HCT116 (cell line): ENCODE measurements around the gene C2orf76. TPM values are rescaled to one million over a fixed set of nuclear protein-coding genes. Genes with fewer than 3 reads are reported as not detected.

Experiments used
- ATAC-seq: fragments of 200-7000 bp; cut with Tn5 transposase; 2 replicates; pipeline ENCODE4 v1.9.1; 2020; ENCODE audit warnings: mild to moderate bottlenecking, moderate library complexity
- BruUV-seq: library from RNA; stranded (reverse); fragments of 400-500 nt; replicated peaks from 2 replicates; lab custom pipeline; 2021; lab: Mats Ljungman, UMichigan
- CTCF ChIA-PET: fragments of 300-600 bp; sonication (Branson Sonifier 250); formaldehyde crosslinking; loops from one replicate; lab custom pipeline; 2021; ENCODE audit warnings: antibody characterized with exemption; lab: Charles Lee
- POLR2A ChIA-PET: fragments of 300-600, 350-600 bp; sonication (Branson Sonifier 250); formaldehyde crosslinking; loops from one replicate; lab custom pipeline; 2021; ENCODE audit warnings: antibody characterized with exemption; lab: Charles Lee
- RAD21 ChIA-PET, 2 experiments: fragments of 300-600 bp; sonication (Branson Sonifier 250); formaldehyde crosslinking; loops; one replicate each; lab custom pipeline; 2023; ENCODE audit warnings: low total read pairs in 2 of 2; ENCODE audit not compliant: uncharacterized antibody in 2 of 2, unreplicated experiment in 2 of 2, low non-redundant PET in 1 of 2; lab: Charles Lee
- DNase-seq: peaks from one replicate; pipeline ENCODE4 v3.0.0-alpha.2; 2010; ENCODE audit warnings: low read depth, low spot score
- H2AFZ ChIP-seq: fragments of 200-600 bp; shearing (Covaris generic), sonication (generic); 2 replicates; pipeline ENCODE4 v1.6.1; 2017; ENCODE audit warnings: low read depth, mixed run types, mixed read lengths, antibody characterized with exemption, low read length; ENCODE audit not compliant: poor library complexity, severe bottlenecking
- H3K27ac ChIP-seq: 2 replicates; pipeline ENCODE4 v1.5.1; 2012; ENCODE audit warnings: low read depth, low read length
- H3K27me3 ChIP-seq: fragments of 200-600 bp; sonication (generic); 2 replicates; pipeline ENCODE4 v1.6.1; 2016; ENCODE audit warnings: mixed run types, low read length, mixed read lengths; ENCODE audit not compliant: insufficient read depth
- H3K36me3 ChIP-seq, 2 experiments: fragments of 200-500 bp in 1 of 2; fragments of 200-600 bp in 1 of 2; sonication (Bioruptor generic) in 1 of 2; sonication (generic) in 1 of 2; 2 replicates each; pipeline versions ENCODE4 v1.5.1 to v1.6.1; 2014 to 2016; ENCODE audit warnings: low read length in 2 of 2, inconsistent platforms in 1 of 2, mixed read lengths in 1 of 2, mixed run types in 1 of 2; ENCODE audit not compliant: insufficient read depth in 2 of 2, control insufficient read depth in 1 of 2
- H3K4me1 ChIP-seq, 2 experiments: fragments of 200-600 bp in 1 of 2; sonication (generic) in 1 of 2; 2 replicates each; pipeline versions ENCODE4 v1.5.1 to v1.6.1; 2012 to 2017; ENCODE audit warnings: low read length in 2 of 2, inconsistent platforms in 1 of 2, mild to moderate bottlenecking in 1 of 2, mixed read lengths in 1 of 2, mixed run types in 1 of 2, moderate library complexity in 1 of 2; ENCODE audit not compliant: insufficient read depth in 2 of 2, control insufficient read depth in 1 of 2
- H3K4me2 ChIP-seq: fragments of 200-600 bp; sonication (generic); 2 replicates; pipeline ENCODE4 v1.6.1; 2017; ENCODE audit warnings: mixed run types, low read length, mixed read lengths
- H3K4me3 ChIP-seq, 2 experiments: fragments of 200-600 bp in 1 of 2; sonication (generic) in 1 of 2; replicated peaks in 1 of 2; 2 replicates each; pipeline ENCODE4 v1.5.1; 2011 to 2016; ENCODE audit warnings: low read length in 2 of 2, control low read depth in 1 of 2, low read depth in 1 of 2, mild to moderate bottlenecking in 1 of 2, mixed read lengths in 1 of 2, mixed run types in 1 of 2
- H3K79me2 ChIP-seq: fragments of 200-600 bp; sonication (generic); 2 replicates; pipeline ENCODE4 v1.6.1; 2017; ENCODE audit warnings: mild to moderate bottlenecking, mixed run types, low read length, moderate library complexity, mixed read lengths; ENCODE audit not compliant: insufficient read depth
- H3K9ac ChIP-seq: fragments of 200-600 bp; sonication (generic); 2 replicates; pipeline ENCODE4 v1.6.1; 2016; ENCODE audit warnings: low read length, mixed read lengths
- H3K9me2 ChIP-seq: fragments of 200-600 bp; sonication (generic), shearing (Covaris generic); 2 replicates; pipeline ENCODE4 v1.6.1; 2017; ENCODE audit warnings: mixed run types, mild to moderate bottlenecking, moderate library complexity; ENCODE audit not compliant: insufficient read depth
- H3K9me3 ChIP-seq, 2 experiments: fragments of 200-500 bp in 1 of 2; fragments of 200-600 bp in 1 of 2; sonication (Bioruptor generic) in 1 of 2; sonication (generic) in 1 of 2; 2 replicates each; pipeline ENCODE4 v1.6.1; 2014 to 2017; ENCODE audit warnings: low read length in 2 of 2, mixed read lengths in 2 of 2, inconsistent platforms in 1 of 2, low read depth in 1 of 2, mild to moderate bottlenecking in 1 of 2, mixed run types in 1 of 2, moderate library complexity in 1 of 2; ENCODE audit not compliant: control insufficient read depth in 1 of 2, insufficient read depth in 1 of 2
- H4K20me1 ChIP-seq: fragments of 200-600 bp; sonication (generic), shearing (Covaris generic); 2 replicates; pipeline ENCODE4 v1.6.1; 2017; ENCODE audit warnings: mixed run types, mild to moderate bottlenecking, moderate library complexity; ENCODE audit not compliant: insufficient read depth
- ATF3 ChIP-seq: IDR thresholded peaks from 2 replicates; pipeline ENCODE4 v1.6.1; 2012
- CBX3 ChIP-seq: IDR thresholded peaks from 2 replicates; pipeline ENCODE4 v1.6.1; 2012; ENCODE audit warnings: low read depth
- CTCF ChIP-seq, 3 experiments: fragments of 200-600 bp in 1 of 3; sonication (generic) in 1 of 3; IDR thresholded peaks in 2 of 3; conservative IDR thresholded peaks in 1 of 3; 2 replicates each; pipeline ENCODE4 v1.5.1; 2012 to 2017; ENCODE audit warnings: low read depth in 2 of 3, low read length in 2 of 3, antibody characterized with exemption in 1 of 3, borderline replicate concordance in 1 of 3, control low read depth in 1 of 3, mild to moderate bottlenecking in 1 of 3, mixed read lengths in 1 of 3, mixed run types in 1 of 3, moderate library complexity in 1 of 3; ENCODE audit not compliant: insufficient read depth in 1 of 3
- ELF1 ChIP-seq: IDR thresholded peaks from 2 replicates; pipeline ENCODE4 v1.6.1; 2012; ENCODE audit warnings: low read depth, borderline replicate concordance
- EZH2phosphoT487 ChIP-seq: fragments of 200-600 bp; IDR thresholded peaks from 2 replicates; pipeline ENCODE4 v1.6.1; 2018; ENCODE audit warnings: antibody characterized with exemption, borderline replicate concordance
- FOSL1 ChIP-seq: IDR thresholded peaks from 2 replicates; pipeline ENCODE4 v1.6.1; 2012; ENCODE audit warnings: low read depth
- MAX ChIP-seq: IDR thresholded peaks from 2 replicates; pipeline ENCODE4 v1.6.1; 2012
- POLR2AphosphoS5 ChIP-seq: IDR thresholded peaks from 2 replicates; pipeline ENCODE4 v1.6.1; 2011; ENCODE audit warnings: mild to moderate bottlenecking, low read depth, low read length, moderate library complexity
- RAD21 ChIP-seq: IDR thresholded peaks from 2 replicates; pipeline ENCODE4 v1.6.1; 2012; ENCODE audit warnings: low read depth, mild to moderate bottlenecking
- REST ChIP-seq: IDR thresholded peaks from 2 replicates; pipeline ENCODE4 v1.6.1; 2012; ENCODE audit warnings: low read depth
- SP1 ChIP-seq: IDR thresholded peaks from 2 replicates; pipeline ENCODE4 v1.6.1; 2012; ENCODE audit warnings: low read depth
- ZFX ChIP-seq: fragments of 450-650 bp; IDR thresholded peaks from 2 replicates; pipeline ENCODE4 v1.6.1; 2017
- intact Hi-C: fragments of 100-400 bp; cut with micrococcal nuclease; formaldehyde crosslinking; loops from 2 replicates; pipeline ENCODE4 v1.10.0; 2022
- total RNA-seq: library from RNA; stranded (reverse); gene quantifications from one replicate; pipeline ENCODE4 v1.2.1, GENCODE V29; 2021; ENCODE audit not compliant: unreplicated experiment

The C2orf76 gene
- total RNA-seq, 1 experiment from 2014 or later, result 10.5 TPM

- CTCF ChIA-PET, result no interaction called here
- intact Hi-C loops, result no loop called here
- RAD21 ChIA-PET, result no interaction called here
- Histone ChIP-seq H3K9me2 (no peaks in the 10 kb centered on the region), H3K4me1 (no peaks in the 10 kb centered on the region), H3K27me3 (no peaks in the 10 kb centered on the region), H3K4me2 (no peak overlapping the region), H2AFZ (no peak overlapping the region), H3K4me3 (no peak overlapping the region), H4K20me1 (no peaks in the 10 kb centered on the region), H3K36me3 (0 out of 4 replicates have a peak, but pooled peaks cover 0 to under 1% of the 10 kb centered on the region in 2 experiments), H3K27ac (no peak overlapping the region), H3K9me3 (no peaks in the 10 kb centered on the region), H3K79me2 (no peaks in the 10 kb centered on the region), H3K9ac (no peak overlapping the region)
- DNase-seq (no peak), ATAC-seq (no peak)
- no peak for TF ChIP-seq ATF3
- no peak for TF ChIP-seq EZH2phosphoT487
- no peak for TF ChIP-seq CBX3
- no peak for TF ChIP-seq MAX
- TF ChIP-seq RAD21, result no peak
- no peak for TF ChIP-seq REST
- no peak for TF ChIP-seq ELF1
- no peak for TF ChIP-seq FOSL1
- TF ChIP-seq SP1, result no peak
- no peak for TF ChIP-seq CTCF (IDR thresholded peaks at IDR 0.05 in 2 of 3, conservative IDR thresholded peaks at IDR 0.05 in 1 of 3; ENCODE audit: borderline replicate concordance in 1 of 3, insufficient read depth in 1 of 3, low read depth in 2 of 3, low read length in 2 of 3)
- TF ChIP-seq ZFX, result no peak
- TF ChIP-seq POLR2AphosphoS5, result no peak
- POLR2A ChIA-PET, result no interaction called here
- BruUV-seq, result no TSS peak
Observed at GRCh38 chr2:119333833-119334232, 32.8 kb downstream of the C2orf76 start.
